GM12892 (cell line): ENCODE results near the gene LSAMP.

Experiments used
- DNase-seq: peaks from one replicate; pipeline ENCODE4 v3.0.0; 2011; ENCODE audit not compliant: insufficient read length
- FAIRE-seq: peaks from 2 replicates; lab custom pipeline; 2011; peaks lifted over from hg19 to GRCh38; lab: Jason Lieb, UNC
- POLR2A ChIP-seq: IDR thresholded peaks from 2 replicates; pipeline ENCODE4 v1.6.1; 2011; ENCODE audit warnings: low read depth, low read length, control low read depth
- POLR2AphosphoS5 ChIP-seq: IDR thresholded peaks from 2 replicates; pipeline ENCODE4 v1.6.1; 2011; ENCODE audit warnings: low read depth, low read length, control low read depth
- TAF1 ChIP-seq: IDR thresholded peaks from 2 replicates; pipeline ENCODE4 v1.6.1; 2011; ENCODE audit warnings: low read depth, mild to moderate bottlenecking, control low read depth, low read length, borderline replicate concordance

Gene LSAMP

GRCh38 chr3:116139641-116140040, 305.6 kb downstream of the LSAMP start:
- FAIRE-seq (no peak), DNase-seq (no peak)
- TF ChIP-seq TAF1 (no peak), POLR2A (no peak), POLR2AphosphoS5 (no peak)

- no peak for DNase-seq
These were observed 309.7 kb downstream of the LSAMP start for GRCh38 chr3:116135457-116136085.

GRCh38 chr3:116129187-116129946, 315.9 kb downstream of the LSAMP start:
- no peak for TF ChIP-seq POLR2AphosphoS5
- TF ChIP-seq TAF1, result no peak
- no peak for TF ChIP-seq POLR2A
- no peak for DNase-seq
- FAIRE-seq, result no peak

More at GRCh38 chr3:116135457-116136085, 309.7 kb downstream of the LSAMP start:
- TF ChIP-seq POLR2AphosphoS5, result no peak
- TF ChIP-seq POLR2A, result no peak
- TF ChIP-seq TAF1, result no peak
- no peak for FAIRE-seq

GRCh38 chr3:116127464-116127863, 317.8 kb downstream of the LSAMP start:
- DNase-seq (no peak), FAIRE-seq (no peak)
- TF ChIP-seq TAF1 (no peak), POLR2AphosphoS5 (no peak), POLR2A (no peak)

GRCh38 chr3:116124166-116124565, 321.1 kb downstream of the LSAMP start:
- FAIRE-seq, result no peak
- DNase-seq, result no peak
- TF ChIP-seq POLR2A (no peak), TAF1 (no peak), POLR2AphosphoS5 (no peak)

- FAIRE-seq (no peak), DNase-seq (no peak)
- no peak for TF ChIP-seq TAF1
- no peak for TF ChIP-seq POLR2AphosphoS5
- TF ChIP-seq POLR2A, result no peak
These were observed 326.7 kb downstream of the LSAMP start for GRCh38 chr3:116118475-116119169.

GRCh38 chr3:116114586-116114985, 330.7 kb downstream of the LSAMP start:
- FAIRE-seq (no peak), DNase-seq (no peak)
- no peak for TF ChIP-seq POLR2A
- TF ChIP-seq POLR2AphosphoS5, result no peak
- TF ChIP-seq TAF1, result no peak

GRCh38 chr3:116112696-116113095, 332.6 kb downstream of the LSAMP start:
- TF ChIP-seq TAF1 (no peak), POLR2AphosphoS5 (no peak), POLR2A (no peak)
- FAIRE-seq, result no peak
- DNase-seq, result no peak

GRCh38 chr3:116111765-116112164, 333.5 kb downstream of the LSAMP start:
- no peak for DNase-seq
- TF ChIP-seq POLR2AphosphoS5 (no peak), TAF1 (no peak), POLR2A (no peak)
- no peak for FAIRE-seq

GRCh38 chr3:116103868-116104530, 341.3 kb downstream of the LSAMP start:
- no peak for FAIRE-seq
- TF ChIP-seq POLR2AphosphoS5 (no peak), POLR2A (no peak), TAF1 (no peak)
- DNase-seq, result no peak

GRCh38 chr3:116102037-116102436, 343.2 kb downstream of the LSAMP start:
- no peak for TF ChIP-seq POLR2A
- TF ChIP-seq POLR2AphosphoS5, result no peak
- no peak for TF ChIP-seq TAF1
- FAIRE-seq (no peak), DNase-seq (no peak)
